GM12801 (cell line): ENCODE measurements around the gene DDA1.

Source experiments
- CTCF ChIP-seq: IDR thresholded peaks from one replicate; pipeline ENCODE4 v1.5.1; 2011; ENCODE audit warnings: control low read depth; ENCODE audit not compliant: insufficient read length; ENCODE audit errors: extremely low read depth

The DDA1 gene

GRCh38 chr19:17293605-17294004, 15.8 kb upstream of the DDA1 start:
- TF ChIP-seq CTCF, result no peak

- TF ChIP-seq CTCF, result no peak
Observed at GRCh38 chr19:17294051-17294891, 15.1 kb upstream of the DDA1 start.

GRCh38 chr19:17296273-17296672, 13.1 kb upstream of the DDA1 start:
- no peak for TF ChIP-seq CTCF

- TF ChIP-seq CTCF, result no peak
Observed at GRCh38 chr19:17296976-17297375, 12.4 kb upstream of the DDA1 start.

GRCh38 chr19:17300992-17301619, 8.3 kb upstream of the DDA1 start:
- no peak for TF ChIP-seq CTCF

GRCh38 chr19:17302391-17303166, 6.8 kb upstream of the DDA1 start:
- TF ChIP-seq CTCF, result no peak
